Measurements from ENCODE around the gene RORC. TPM values are rescaled to one million over a fixed set of nuclear protein-coding genes. Genes with fewer than 3 reads are reported as not detected.
"Not testable (repeated sequence)": the region's sequence is repeated elsewhere in the genome, so short reads cannot be mapped to it uniquely, and the experiment has no call there.

Gene RORC
- total RNA-seq, 1 experiment from 2014 or later: 0.44 TPM

- H3K27ac Mint-ChIP-seq: no peak overlapping the region
- H3K4me1 Mint-ChIP-seq: no peaks in the 10 kb centered on the region
- ChIA-PET CTCF (no interaction called here), POLR2A (no interaction called here)
- H3K36me3 Mint-ChIP-seq: peaks cover 26% of the 10 kb centered on the region
- no peaks in the 10 kb centered on the region for H3K27me3 Mint-ChIP-seq (ENCODE audit: low read depth)
- H3K4me3 Mint-ChIP-seq: no peak overlapping the region
- no peak for TF ChIP-seq ZNF263 (CRISPR knock-in tag; IDR thresholded peaks at IDR 0.05; ENCODE audit: low read depth)
- no peak for TF ChIP-seq AFF4 (CRISPR knock-in tag; IDR thresholded peaks at IDR 0.05; ENCODE audit: borderline replicate concordance)
- TF ChIP-seq ERG (CRISPR knock-in tag; IDR thresholded peaks at IDR 0.05): no peak
- TF ChIP-seq ZNF671 (CRISPR knock-in tag; IDR thresholded peaks at IDR 0.05): no peak
- TF ChIP-seq SOX15 (CRISPR knock-in tag; IDR thresholded peaks at IDR 0.05): no peak
- TF ChIP-seq E2F5 (CRISPR knock-in tag; IDR thresholded peaks at IDR 0.05): no peak
- TF ChIP-seq ELF4 (CRISPR knock-in tag; IDR thresholded peaks at IDR 0.05; ENCODE audit: low read depth): no peak
- no peak for TF ChIP-seq ATF2 (CRISPR knock-in tag; IDR thresholded peaks at IDR 0.05; ENCODE audit: borderline replicate concordance, low read depth)
- no peak for DNase-seq (ENCODE audit: low spot score)
- no peak for ATAC-seq
- H3K9me3 Mint-ChIP-seq: no peaks in the 10 kb centered on the region
These were observed 48.9 kb downstream of the RORC start for GRCh38 chr1:151782741-151783140.

- H3K36me3 Mint-ChIP-seq: peaks cover 26% of the 10 kb centered on the region
- POLR2A ChIA-PET; DNase-seq (ENCODE audit: low spot score); CTCF ChIA-PET; H3K27me3 Mint-ChIP-seq (ENCODE audit: low read depth); ATAC-seq; H3K27ac Mint-ChIP-seq; H3K4me3 Mint-ChIP-seq; H3K4me1 Mint-ChIP-seq; H3K9me3 Mint-ChIP-seq: not testable (repeated sequence)
These were observed 49.6 kb downstream of the RORC start for GRCh38 chr1:151782026-151782425.

GRCh38 chr1:151780736-151781135, 50.9 kb downstream of the RORC start:
- DNase-seq (ENCODE audit: low spot score); H3K27me3 Mint-ChIP-seq (ENCODE audit: low read depth); H3K27ac Mint-ChIP-seq; CTCF ChIA-PET; POLR2A ChIA-PET; ATAC-seq; H3K4me1 Mint-ChIP-seq; H3K4me3 Mint-ChIP-seq; H3K9me3 Mint-ChIP-seq: not testable (repeated sequence)
- peaks cover 33% of the 10 kb centered on the region for H3K36me3 Mint-ChIP-seq

- no peak for ATAC-seq
- ChIA-PET CTCF (no interaction called here), POLR2A (no interaction called here)
- Mint-ChIP-seq H3K27ac (no peak overlapping the region), H3K36me3 (peaks cover 38% of the 10 kb centered on the region), H3K9me3 (no peaks in the 10 kb centered on the region), H3K4me3 (no peak overlapping the region), H3K27me3 (ENCODE audit: low read depth) (no peaks in the 10 kb centered on the region), H3K4me1 (no peaks in the 10 kb centered on the region)
- TF ChIP-seq FOXP1 (CRISPR knock-in tag; IDR thresholded peaks at IDR 0.05; ENCODE audit: borderline replicate concordance) (no peak), TEAD1 (CRISPR knock-in tag; IDR thresholded peaks at IDR 0.05) (no peak), GTF2I (CRISPR knock-in tag; conservative IDR thresholded peaks at IDR 0.05) (no peak), CREM (CRISPR knock-in tag; IDR thresholded peaks at IDR 0.05) (no peak), MLX (CRISPR knock-in tag; IDR thresholded peaks at IDR 0.05) (no peak)
- DNase-seq (ENCODE audit: low spot score): no peak
These were observed 51.8 kb downstream of the RORC start for GRCh38 chr1:151779852-151780251.

All from WTC11 (cell line).